NCI-H345 (cell line): ENCODE measurements around the gene PTPRT.

ENCODE experiments used
- DNase-seq: peaks from one replicate; lab custom pipeline; 2025; lab: John Stamatoyannopoulos, UW

Gene PTPRT

GRCh38 chr20:42549496-42549895, 640.2 kb downstream of the PTPRT start:
- peak; percentile 87 for DNase-seq

- no peak for DNase-seq
Measured at GRCh38 chr20:42544926-42545325, 644.8 kb downstream of the PTPRT start.

GRCh38 chr20:42532831-42533230, 656.9 kb downstream of the PTPRT start:
- DNase-seq: no peak

GRCh38 chr20:42531508-42531961, 658.2 kb downstream of the PTPRT start:
- DNase-seq: peak; percentile 91

- DNase-seq: peak; percentile 58
Measured at GRCh38 chr20:42530855-42531448, 658.8 kb downstream of the PTPRT start.

- DNase-seq: no peak
Measured at GRCh38 chr20:42530191-42530590, 659.5 kb downstream of the PTPRT start.

- no peak for DNase-seq
Measured at GRCh38 chr20:42524058-42524457, 665.6 kb downstream of the PTPRT start.

- DNase-seq: no peak
Measured at GRCh38 chr20:42516692-42517091, 673.0 kb downstream of the PTPRT start.

- no peak for DNase-seq
Measured at GRCh38 chr20:42510686-42511085, 679.0 kb downstream of the PTPRT start.

GRCh38 chr20:42507874-42508273, 681.8 kb downstream of the PTPRT start:
- no peak for DNase-seq

GRCh38 chr20:42506397-42506796, 683.3 kb downstream of the PTPRT start:
- no peak for DNase-seq

- no peak for DNase-seq
Measured at GRCh38 chr20:42502591-42502990, 687.1 kb downstream of the PTPRT start.

GRCh38 chr20:42496595-42496994, 693.1 kb downstream of the PTPRT start:
- no peak for DNase-seq

GRCh38 chr20:42494290-42494689, 695.4 kb downstream of the PTPRT start:
- DNase-seq: no peak

GRCh38 chr20:42493001-42493400, 696.7 kb downstream of the PTPRT start:
- no peak for DNase-seq

- no peak for DNase-seq
Measured at GRCh38 chr20:42492290-42492689, 697.4 kb downstream of the PTPRT start.

GRCh38 chr20:42485556-42485955, 704.1 kb downstream of the PTPRT start:
- no peak for DNase-seq

- DNase-seq: no peak
Measured at GRCh38 chr20:42484790-42485375, 704.8 kb downstream of the PTPRT start.

- DNase-seq: no peak
Measured at GRCh38 chr20:42484335-42484734, 705.4 kb downstream of the PTPRT start.

GRCh38 chr20:42483730-42484303, 705.9 kb downstream of the PTPRT start:
- no peak for DNase-seq

- DNase-seq: no peak
Measured at GRCh38 chr20:42482808-42483207, 706.9 kb downstream of the PTPRT start.

- no peak for DNase-seq
Measured at GRCh38 chr20:42475773-42476172, 713.9 kb downstream of the PTPRT start.

- no peak for DNase-seq
Measured at GRCh38 chr20:42474646-42475045, 715.1 kb downstream of the PTPRT start.

- no peak for DNase-seq
Measured at GRCh38 chr20:42472198-42472597, 717.5 kb downstream of the PTPRT start.
